ENCODE measurements around the gene CCDC117.

The CCDC117 gene

DNA sequence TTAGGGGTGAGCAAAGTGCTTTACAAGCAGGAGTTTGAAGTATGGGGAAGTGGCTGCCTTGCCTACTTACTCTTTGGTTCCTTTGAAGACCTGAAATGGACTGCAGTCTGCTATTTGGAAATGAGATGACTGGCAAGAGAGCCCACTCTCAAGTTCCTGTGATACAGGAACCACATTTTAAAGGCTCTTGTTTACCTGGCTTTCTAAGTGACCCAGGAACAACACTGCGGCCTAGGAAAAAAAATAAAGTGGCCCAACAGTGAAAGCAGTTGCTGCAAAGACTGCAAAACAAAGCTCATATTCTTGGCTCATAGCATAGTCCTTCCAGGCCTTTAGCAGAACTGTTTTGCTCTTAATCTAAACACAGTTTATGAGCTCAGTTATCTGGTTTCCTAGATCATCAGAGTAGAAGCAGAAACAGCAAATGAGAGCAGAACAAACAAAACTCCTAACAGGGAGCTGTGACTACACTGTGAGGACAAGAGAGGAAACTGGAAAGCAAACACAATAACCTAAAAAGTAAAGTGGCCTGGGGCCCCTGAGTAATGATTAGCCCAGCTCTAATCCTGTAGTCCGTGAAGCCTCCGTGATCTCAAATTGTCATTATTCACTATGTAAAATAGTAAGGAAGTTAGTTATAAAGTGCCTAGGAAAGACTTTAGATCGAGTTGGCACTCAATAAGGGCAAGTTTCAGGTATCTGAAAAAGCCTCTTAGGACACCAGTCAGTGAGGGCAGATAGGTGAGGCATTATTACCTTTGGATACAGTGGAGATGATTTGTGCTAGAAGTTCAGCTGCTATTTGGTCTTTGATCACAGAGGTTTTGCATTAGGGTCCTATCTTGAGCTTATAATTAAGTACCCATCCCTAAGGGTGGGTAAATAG is 11.5 kb downstream of the CCDC117 start:
- DNase-seq (ENCODE audit: low spot score in 2 of 2) (no peak), ATAC-seq (ENCODE audit: low read depth) (no peak)
- no peak overlapping the region for H3K4me3 Mint-ChIP-seq
- H3K27ac Mint-ChIP-seq: no peak overlapping the region
- H3K4me1 Mint-ChIP-seq: peaks cover 6% of the 10 kb centered on the region
- H3K27me3 Mint-ChIP-seq: no peaks in the 10 kb centered on the region
- peaks cover 35% of the 10 kb centered on the region for H3K36me3 Mint-ChIP-seq
- H3K9me3 Mint-ChIP-seq: no peaks in the 10 kb centered on the region

DNA sequence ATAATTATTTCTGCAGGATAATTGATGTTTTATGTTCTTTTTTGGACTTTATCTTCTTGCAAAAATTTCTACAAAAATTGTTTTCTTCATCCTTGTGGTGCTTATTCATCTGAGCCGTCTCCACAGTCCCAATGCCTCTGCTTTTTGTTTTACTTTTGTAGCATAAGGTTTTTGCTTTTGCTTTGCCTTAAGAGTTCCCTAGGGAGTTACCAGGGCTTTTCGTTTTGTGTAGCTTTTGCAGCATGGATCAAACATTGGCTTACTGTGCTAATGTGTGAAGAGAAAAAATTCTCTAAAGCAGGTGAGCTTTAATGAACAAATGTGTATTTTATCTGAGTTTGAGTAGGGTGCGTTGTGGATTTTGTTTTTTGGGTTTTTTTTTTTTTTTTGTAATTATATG is 16.1 kb downstream of the CCDC117 start:
- H3K36me3 Mint-ChIP-seq: peaks cover 28% of the 10 kb centered on the region
- no peaks in the 10 kb centered on the region for H3K9me3 Mint-ChIP-seq
- H3K27ac Mint-ChIP-seq: no peak overlapping the region
- no peaks in the 10 kb centered on the region for H3K27me3 Mint-ChIP-seq
- H3K4me1 Mint-ChIP-seq: peaks cover 16% of the 10 kb centered on the region
- DNase-seq (ENCODE audit: low spot score in 2 of 2) (no peak), ATAC-seq (ENCODE audit: low read depth) (no peak)
- H3K4me3 Mint-ChIP-seq: no peak overlapping the region

DNA sequence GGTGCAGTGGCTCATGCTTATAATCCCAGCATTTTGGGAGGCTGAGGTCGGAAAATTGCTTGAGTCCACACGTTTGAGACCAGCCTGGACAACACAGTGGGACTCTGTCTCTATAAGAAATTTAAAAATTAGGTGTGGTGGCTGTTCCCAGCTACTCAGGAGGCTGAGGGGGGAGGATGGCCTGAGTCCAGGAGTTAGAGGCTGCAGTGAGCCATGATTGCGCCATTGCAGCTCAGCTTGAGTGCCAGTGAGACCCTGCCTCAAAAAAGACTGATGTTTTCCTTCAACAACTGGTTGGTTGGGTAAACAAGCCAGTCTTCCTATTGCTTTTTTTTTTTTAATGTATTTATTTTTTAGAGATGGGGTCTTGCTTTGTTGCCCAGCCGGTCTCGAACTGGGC is 18.6 kb downstream of the CCDC117 start:
- DNase-seq (ENCODE audit: low spot score in 2 of 2) (no peak), ATAC-seq (ENCODE audit: low read depth) (no peak)
- Mint-ChIP-seq H3K27ac (no peak overlapping the region), H3K9me3 (no peaks in the 10 kb centered on the region), H3K27me3 (no peaks in the 10 kb centered on the region), H3K4me1 (peaks cover 23% of the 10 kb centered on the region), H3K4me3 (no peak overlapping the region), H3K36me3 (peaks cover 20% of the 10 kb centered on the region)

DNA sequence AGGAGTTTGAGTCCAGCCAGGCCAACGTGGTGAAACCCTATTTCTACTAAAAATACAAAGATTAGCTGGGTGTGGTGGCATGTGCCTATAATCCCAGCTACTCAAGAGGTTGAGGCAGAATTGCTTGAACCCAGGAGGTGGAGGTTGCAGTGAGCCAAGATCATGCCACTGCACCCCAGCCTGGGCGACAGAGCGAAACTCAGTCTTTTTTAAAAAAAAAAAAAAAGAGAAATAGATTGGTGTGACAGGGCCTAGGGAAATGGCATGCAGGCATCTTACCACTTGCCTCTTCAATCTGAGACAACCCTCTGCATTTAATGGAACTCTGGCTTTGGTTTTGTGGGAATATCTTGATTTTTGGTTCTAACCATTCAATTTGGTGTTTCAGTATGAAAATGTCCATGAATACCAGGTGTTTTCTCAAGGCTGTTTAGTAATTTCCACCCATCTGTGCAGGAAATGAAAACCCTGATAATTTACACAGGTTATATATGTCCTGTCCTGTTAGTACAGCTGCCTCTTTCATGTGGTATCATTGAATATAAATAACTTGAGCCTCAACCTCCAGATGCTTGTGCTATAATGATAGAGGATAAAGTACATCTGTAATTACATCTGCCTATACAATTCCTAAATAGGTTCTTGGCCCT is 19.5 kb downstream of the CCDC117 start:
- ATAC-seq (ENCODE audit: low read depth) (peak; percentile 79), DNase-seq (ENCODE audit: low spot score in 2 of 2) (no peak)
- Mint-ChIP-seq H3K4me1 (peaks cover 29% of the 10 kb centered on the region), H3K4me3 (peak overlapping the region; percentile 17), H3K27me3 (no peaks in the 10 kb centered on the region), H3K36me3 (peaks cover 21% of the 10 kb centered on the region), H3K27ac (no peak overlapping the region), H3K9me3 (no peaks in the 10 kb centered on the region)

DNA sequence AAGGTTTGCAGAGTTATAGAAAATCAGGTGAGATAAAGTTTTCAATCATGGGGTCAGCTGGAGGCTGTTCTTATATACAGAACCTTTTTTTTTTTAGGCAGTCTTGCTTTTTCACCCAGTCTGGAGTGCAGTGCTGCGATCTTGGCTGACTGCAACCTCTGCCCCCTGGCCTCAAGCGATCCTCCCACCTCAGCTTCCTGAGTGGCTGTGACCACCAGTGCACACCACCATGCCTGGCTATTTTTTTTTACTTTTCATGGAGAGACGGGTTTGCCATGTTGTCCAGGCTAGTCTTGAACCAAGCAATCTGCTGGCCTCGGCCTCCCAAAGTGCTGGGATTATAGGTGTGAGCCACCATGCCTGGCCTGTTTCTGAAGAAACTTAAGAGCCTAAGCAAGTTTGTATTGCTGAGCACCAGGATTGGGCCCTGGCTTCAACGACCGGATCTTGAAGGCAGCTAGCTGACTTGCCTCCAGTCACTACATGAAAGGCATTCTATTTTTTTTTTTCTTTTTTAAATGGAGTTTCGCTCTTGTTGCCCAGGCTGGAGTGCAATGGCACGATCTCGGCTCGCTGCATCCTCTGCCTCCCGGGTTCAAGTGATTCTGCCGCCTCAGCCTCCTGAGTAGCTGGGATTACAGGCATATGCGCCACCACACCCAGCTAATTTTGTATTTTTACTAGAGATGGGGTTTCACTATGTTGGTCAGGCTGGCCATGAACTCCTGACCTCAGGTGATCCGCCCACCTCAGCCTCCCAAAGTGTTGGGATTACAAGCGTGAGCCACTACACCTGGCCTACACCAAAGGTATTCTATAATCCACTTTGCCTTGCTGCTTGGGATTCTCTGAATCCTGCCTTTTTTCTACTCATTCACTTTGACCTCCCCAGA is 20.2 kb downstream of the CCDC117 start:
- H3K36me3 Mint-ChIP-seq: peaks cover 21% of the 10 kb centered on the region
- H3K4me1 Mint-ChIP-seq: peaks cover 29% of the 10 kb centered on the region
- no peak for DNase-seq (ENCODE audit: low spot score in 2 of 2)
- H3K27me3 Mint-ChIP-seq: no peaks in the 10 kb centered on the region
- ATAC-seq (ENCODE audit: low read depth): peak; percentile 19
- no peak overlapping the region for H3K27ac Mint-ChIP-seq
- peak overlapping the region; percentile 17 for H3K4me3 Mint-ChIP-seq
- H3K9me3 Mint-ChIP-seq: no peaks in the 10 kb centered on the region

DNA sequence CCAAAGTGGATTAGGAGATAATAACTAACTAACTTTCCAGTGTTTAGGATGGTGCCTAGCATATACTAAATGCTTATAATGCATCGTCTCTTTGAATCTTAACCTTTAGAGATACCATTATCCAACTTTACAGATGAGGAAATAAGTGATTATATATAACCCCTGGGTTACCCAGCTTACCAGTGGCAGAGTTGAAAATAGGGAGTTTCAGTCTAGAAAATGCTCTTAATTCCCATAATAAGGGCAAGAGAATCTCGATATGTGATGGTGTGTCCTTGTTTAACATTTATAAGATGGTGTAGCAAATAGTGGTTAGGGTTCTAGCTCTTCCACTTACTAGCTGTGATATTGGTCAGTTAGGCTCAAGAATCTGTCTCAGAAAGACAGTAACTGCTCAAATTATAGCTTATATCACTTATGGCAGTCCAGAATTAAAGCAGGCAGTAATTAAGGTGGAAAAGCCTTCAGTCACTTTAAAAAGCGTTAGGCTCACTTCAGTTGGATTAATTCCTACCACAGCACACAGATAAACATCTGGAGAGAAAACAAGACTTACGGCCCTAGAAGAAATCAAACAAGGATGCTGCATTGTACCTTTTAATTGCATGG is 21.6 kb downstream of the CCDC117 start:
- no peak overlapping the region for H3K27ac Mint-ChIP-seq
- no peaks in the 10 kb centered on the region for H3K27me3 Mint-ChIP-seq
- H3K4me3 Mint-ChIP-seq: no peak overlapping the region
- peaks cover 27% of the 10 kb centered on the region for H3K4me1 Mint-ChIP-seq
- DNase-seq (ENCODE audit: low spot score in 2 of 2) (no peak), ATAC-seq (ENCODE audit: low read depth) (no peak)
- H3K9me3 Mint-ChIP-seq: no peaks in the 10 kb centered on the region
- H3K36me3 Mint-ChIP-seq: peaks cover 18% of the 10 kb centered on the region

DNA sequence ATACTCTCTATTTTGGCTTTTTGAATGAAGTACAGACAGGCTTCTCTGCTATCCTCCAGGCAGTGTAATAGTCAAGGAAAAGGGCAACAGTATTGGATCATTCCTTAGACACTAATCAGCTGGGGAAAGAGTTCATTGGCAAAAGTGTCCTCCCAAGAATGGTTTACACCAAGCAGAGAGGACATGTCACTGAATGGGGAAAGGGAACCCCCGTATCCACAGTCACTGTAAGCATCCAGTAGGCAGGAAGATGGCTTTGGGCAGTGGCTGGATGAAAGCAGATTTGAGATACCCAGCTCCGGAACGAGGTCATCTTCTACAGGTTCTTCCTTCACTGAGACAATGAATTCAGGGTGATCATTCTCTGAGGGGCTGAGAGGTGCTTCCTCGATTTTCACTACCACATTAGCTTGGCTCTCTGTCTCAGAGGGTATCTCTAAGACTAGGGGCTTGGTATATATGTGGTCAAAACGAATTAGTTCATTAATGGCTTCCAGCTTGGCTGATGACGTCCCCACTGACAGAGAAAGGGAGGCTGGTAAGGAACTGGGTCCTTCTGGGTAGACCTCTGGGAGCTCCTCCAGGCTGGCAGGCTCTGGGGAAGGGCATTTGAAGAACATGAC is 22.7 kb downstream of the CCDC117 start:
- ATAC-seq (ENCODE audit: low read depth) (no peak), DNase-seq (ENCODE audit: low spot score in 2 of 2) (no peak)
- Mint-ChIP-seq H3K27me3 (no peaks in the 10 kb centered on the region), H3K27ac (peak overlapping the region; percentile 20), H3K4me3 (no peak overlapping the region), H3K4me1 (peaks cover 25% of the 10 kb centered on the region), H3K9me3 (no peaks in the 10 kb centered on the region), H3K36me3 (peaks cover 14% of the 10 kb centered on the region)

DNA sequence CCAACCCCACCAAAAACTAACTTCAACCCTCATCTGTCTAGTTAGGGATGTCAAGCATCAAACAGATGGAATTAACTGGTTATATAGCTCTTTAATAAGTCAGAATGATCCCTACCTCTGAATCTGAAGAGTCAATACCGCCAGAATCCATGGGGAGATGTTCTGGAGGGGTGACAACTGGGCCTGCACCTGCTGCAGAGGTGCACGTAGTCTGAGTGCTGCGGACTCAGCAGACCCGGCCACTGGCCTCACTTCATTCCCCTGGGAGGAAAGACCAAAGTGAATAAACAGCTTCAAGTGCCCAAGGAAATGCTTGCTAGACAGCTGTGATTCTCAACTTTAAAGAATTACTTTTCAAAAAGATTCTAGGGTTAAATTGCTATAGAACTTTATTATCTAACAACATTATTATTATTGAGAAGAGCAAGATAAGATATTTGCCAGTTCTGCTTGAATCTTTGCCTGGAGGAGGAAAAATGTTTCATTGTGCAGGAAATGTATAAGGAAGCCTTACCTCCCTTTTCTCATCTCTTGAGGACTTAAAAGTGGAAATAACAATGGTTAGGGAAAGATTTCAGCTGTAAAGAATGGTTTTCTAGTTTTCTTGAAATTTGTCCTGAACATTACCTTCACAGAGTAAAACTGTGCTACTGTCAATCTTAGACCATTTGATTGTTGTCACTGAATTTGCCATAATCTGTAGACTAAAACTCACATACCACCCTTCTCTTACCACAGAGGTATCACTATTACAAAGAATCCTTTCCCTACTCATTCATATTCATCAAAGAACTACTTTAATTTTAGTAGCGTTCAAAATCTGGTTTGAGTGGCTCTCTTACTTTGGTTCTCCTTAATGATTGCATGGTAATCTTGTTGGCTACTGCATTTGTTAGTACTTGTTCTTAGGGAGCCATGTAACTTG is 23.7 kb downstream of the CCDC117 start:
- no peaks in the 10 kb centered on the region for H3K9me3 Mint-ChIP-seq
- H3K4me1 Mint-ChIP-seq: peaks cover 27% of the 10 kb centered on the region
- peak overlapping the region; percentile 24 for H3K27ac Mint-ChIP-seq
- DNase-seq (ENCODE audit: low spot score in 2 of 2) (no peak), ATAC-seq (ENCODE audit: low read depth) (no peak)
- no peak overlapping the region for H3K4me3 Mint-ChIP-seq
- no peaks in the 10 kb centered on the region for H3K27me3 Mint-ChIP-seq
- H3K36me3 Mint-ChIP-seq: peaks cover 14% of the 10 kb centered on the region

DNA sequence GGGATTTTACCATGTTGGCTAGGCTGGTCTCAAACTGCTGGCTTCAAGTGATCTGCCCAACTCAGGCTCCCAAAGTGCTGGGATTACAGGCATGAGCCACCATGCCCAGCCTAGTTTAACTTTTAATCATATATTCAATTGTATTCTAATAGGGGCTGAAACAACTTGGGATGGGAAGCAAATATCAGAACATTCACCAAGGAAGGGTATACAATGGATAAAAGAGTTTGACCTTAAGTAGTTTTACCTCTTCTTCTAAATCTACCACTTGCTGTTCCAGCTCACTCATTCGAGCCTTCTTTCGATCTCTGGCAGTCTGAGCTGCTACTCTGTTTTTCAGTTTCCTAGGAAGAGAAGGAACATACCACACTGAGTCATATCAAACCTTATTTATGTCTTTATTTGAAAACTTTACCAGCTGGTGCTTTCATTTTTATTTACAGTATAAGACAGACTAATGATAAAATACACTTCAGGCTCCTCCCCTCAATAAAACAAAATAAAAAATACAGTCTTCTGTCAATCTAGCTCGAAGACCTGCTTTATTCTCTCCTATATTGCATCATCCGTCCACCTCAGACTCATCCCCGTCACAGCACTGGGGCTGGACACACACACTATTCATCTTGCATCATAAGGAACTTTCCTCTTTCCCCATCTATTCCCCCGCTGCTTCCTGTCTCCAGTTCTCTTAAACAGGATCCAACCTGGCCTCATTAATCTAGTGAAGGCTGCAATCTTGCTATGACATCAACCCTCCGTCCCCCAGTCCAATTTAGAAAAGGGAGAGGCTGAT is 26.5 kb downstream of the CCDC117 start:
- DNase-seq (ENCODE audit: low spot score in 2 of 2) (no peak), ATAC-seq (ENCODE audit: low read depth) (no peak)
- H3K4me3 Mint-ChIP-seq: peak overlapping the region; percentile 95

DNA sequence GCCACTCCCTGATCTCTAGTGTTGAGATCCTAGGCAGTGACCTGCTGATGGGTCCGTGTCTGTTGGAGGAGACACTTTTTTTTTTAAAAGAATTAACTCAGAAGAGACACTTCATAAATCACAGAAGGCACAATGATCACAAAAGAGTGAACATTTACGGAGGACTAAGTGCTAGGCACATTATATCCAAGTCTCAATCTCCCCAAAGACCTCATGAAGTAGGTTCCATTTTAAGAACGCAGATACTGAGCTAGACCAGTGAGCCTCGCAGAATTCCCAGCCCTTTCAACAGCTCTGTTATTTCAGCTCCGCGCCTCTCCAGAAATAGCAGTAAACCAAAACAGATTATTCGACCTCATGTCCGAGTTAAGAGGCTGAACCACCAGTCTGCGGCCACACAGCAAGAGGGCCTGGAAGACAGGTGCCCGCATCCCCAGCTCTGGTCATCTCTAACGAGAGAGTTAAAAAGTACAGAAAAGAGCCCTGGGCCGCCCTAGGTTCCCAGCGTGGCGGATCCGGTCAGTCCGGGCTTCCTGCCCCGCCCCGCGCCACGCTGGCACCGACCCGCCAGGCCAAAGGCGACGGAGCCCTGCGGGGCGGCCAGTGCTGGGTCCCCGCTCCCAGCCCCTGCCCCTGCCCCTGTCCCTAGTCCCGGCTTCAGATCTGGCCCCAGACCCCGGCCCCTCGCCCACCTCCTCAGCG is 27.3 kb downstream of the CCDC117 start:
- H3K27me3 Mint-ChIP-seq: no peaks in the 10 kb centered on the region
- H3K36me3 Mint-ChIP-seq: peaks cover 10% of the 10 kb centered on the region
- ATAC-seq (ENCODE audit: low read depth) (peak; percentile 25), DNase-seq (ENCODE audit: low spot score in 2 of 2) (peak in 1 of 2 donors; percentile 4)
- H3K4me3 Mint-ChIP-seq: peak overlapping the region; percentile 95
- H3K9me3 Mint-ChIP-seq: no peaks in the 10 kb centered on the region
- H3K4me1 Mint-ChIP-seq: peaks cover 34% of the 10 kb centered on the region
- peak overlapping the region; percentile 92 for H3K27ac Mint-ChIP-seq

More for the DNA sequence above, 26.5 kb downstream of the CCDC117 start:
- Mint-ChIP-seq H3K9me3 (no peaks in the 10 kb centered on the region), H3K27ac (peak overlapping the region; percentile 92), H3K36me3 (peaks cover 13% of the 10 kb centered on the region), H3K27me3 (no peaks in the 10 kb centered on the region), H3K4me1 (peaks cover 34% of the 10 kb centered on the region)

DNA sequence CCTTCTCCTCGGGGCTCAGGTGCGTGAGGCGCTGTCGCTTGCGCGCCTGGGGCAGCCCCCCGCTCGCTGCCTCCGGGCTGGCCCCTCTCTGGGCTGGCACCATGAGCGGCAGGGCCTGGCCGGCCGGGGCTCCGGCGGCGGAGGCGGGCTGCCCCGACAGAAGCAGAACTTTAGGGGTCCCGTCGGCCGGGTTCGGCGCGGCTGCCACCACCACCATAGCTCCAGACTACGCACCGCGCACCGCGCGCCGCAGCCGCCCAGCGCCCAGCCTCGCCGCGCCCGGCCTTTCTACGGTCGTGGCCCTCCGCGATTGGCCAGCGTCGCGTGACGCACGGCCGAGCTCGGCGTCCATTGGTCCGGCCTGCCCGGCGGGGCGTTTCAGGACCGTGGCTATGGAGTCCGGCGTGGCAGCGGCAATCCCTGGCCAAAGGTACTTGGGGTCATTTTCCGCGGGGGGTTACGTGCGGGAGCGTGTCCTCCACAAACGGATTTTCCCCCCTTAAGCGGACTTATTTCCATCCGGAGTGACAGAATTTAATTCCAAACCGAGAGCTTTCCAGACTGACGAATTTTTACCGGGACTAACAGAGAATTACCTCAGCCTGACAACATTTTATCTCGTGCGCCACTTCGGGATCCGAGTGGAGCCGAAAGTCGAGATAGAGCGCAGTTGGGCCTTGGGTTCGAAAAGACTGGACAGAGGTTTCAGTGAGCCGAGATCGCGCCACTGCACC is 28.0 kb downstream of the CCDC117 start, which contains the start of gene XBP1:
TSS of gene XBP1 (minus strand) at position 262 of the 734 bp plus-strand sequence.
- DNase-seq (ENCODE audit: low spot score in 2 of 2): peak; percentile 84
- H3K4me1 Mint-ChIP-seq: peaks cover 30% of the 10 kb centered on the region
- peak; percentile 94 for ATAC-seq (ENCODE audit: low read depth)
- H3K27me3 Mint-ChIP-seq: no peaks in the 10 kb centered on the region
- H3K9me3 Mint-ChIP-seq: no peaks in the 10 kb centered on the region
- H3K36me3 Mint-ChIP-seq: peaks cover 5% of the 10 kb centered on the region
- peak within 1 kb of the TSS; percentile 95 for H3K4me3 Mint-ChIP-seq
- peak within 1 kb of the TSS; percentile 92 for H3K27ac Mint-ChIP-seq
